Measurements from ENCODE around the gene RFC2. TPM values are rescaled to one million over a fixed set of nuclear protein-coding genes. Genes with fewer than 3 reads are reported as not detected.

Gene RFC2
- total RNA-seq, 2 donors from 2014 or later, result 56.7 to 71.6 TPM

GRCh38 chr7:74248156-74248555 lies 6.0 kb downstream of the RFC2 start:
- no peak overlapping the region for H3K27ac ChIP-seq (ENCODE audit: low read depth, low read length)
- no peaks in the 10 kb centered on the region for H3K4me1 ChIP-seq (ENCODE audit: control insufficient read depth, insufficient read depth, low read length)
- Mint-ChIP-seq H3K36me3 (ENCODE audit: low read depth) (peaks cover 64% of the 10 kb centered on the region), H3K4me1 (peaks cover 2% of the 10 kb centered on the region), H3K4me3 (no peak overlapping the region), H3K9me3 (no peaks in the 10 kb centered on the region), H3K27ac (no peak overlapping the region), H3K27me3 (ENCODE audit: insufficient read depth) (no peaks in the 10 kb centered on the region)
- no peak overlapping the region for H3K4me3 ChIP-seq (ENCODE audit: low read length)
- H3K9me3 ChIP-seq (ENCODE audit: control insufficient read depth, low read length), result no peaks in the 10 kb centered on the region
- no peak for DNase-seq
- WGBS, 2 experiments (ENCODE audit: insufficient coverage in 1 of 2, insufficient read length in 1 of 2), result 84 to 98% methylated on average over 5 to 6 of the region's 6 CpGs
- H3K9ac ChIP-seq (ENCODE audit: extremely low read depth, low read length, poor library complexity, severe bottlenecking), result no peak overlapping the region
- peaks cover 64% of the 10 kb centered on the region for H3K36me3 ChIP-seq (ENCODE audit: control insufficient read depth, insufficient read depth, low read length)
- TF ChIP-seq CTCF (conservative IDR thresholded peaks at IDR 0.05), result no peak
- H3K27me3 ChIP-seq (ENCODE audit: control insufficient read depth, insufficient read depth, low read length, poor library complexity, severe bottlenecking), result no peaks in the 10 kb centered on the region

GRCh38 chr7:74246497-74246896 lies 7.7 kb downstream of the RFC2 start:
- no peaks in the 10 kb centered on the region for H3K27me3 Mint-ChIP-seq (ENCODE audit: insufficient read depth)
- DNase-seq, result no peak
- Histone ChIP-seq H3K4me3 (ENCODE audit: low read length) (no peak overlapping the region), H3K4me1 (ENCODE audit: control insufficient read depth, insufficient read depth, low read length) (no peaks in the 10 kb centered on the region), H3K27me3 (ENCODE audit: control insufficient read depth, insufficient read depth, low read length, poor library complexity, severe bottlenecking) (no peaks in the 10 kb centered on the region), H3K9me3 (ENCODE audit: control insufficient read depth, low read length) (no peaks in the 10 kb centered on the region), H3K36me3 (ENCODE audit: control insufficient read depth, insufficient read depth, low read length) (peaks cover 76% of the 10 kb centered on the region), H3K9ac (ENCODE audit: extremely low read depth, low read length, poor library complexity, severe bottlenecking) (no peak overlapping the region), H3K27ac (ENCODE audit: low read depth, low read length) (no peak overlapping the region)
- WGBS, 2 experiments (ENCODE audit: insufficient coverage in 1 of 2, insufficient read length in 1 of 2), result 92 to 100% methylated on average over 1 to 4 of the region's 4 CpGs
- H3K36me3 Mint-ChIP-seq (ENCODE audit: low read depth), result peaks cover 69% of the 10 kb centered on the region
- H3K9me3 Mint-ChIP-seq, result no peaks in the 10 kb centered on the region
- no peaks in the 10 kb centered on the region for H3K4me1 Mint-ChIP-seq
- H3K4me3 Mint-ChIP-seq, result no peak overlapping the region
- no peak for TF ChIP-seq CTCF (conservative IDR thresholded peaks at IDR 0.05)
- no peak overlapping the region for H3K27ac Mint-ChIP-seq

- H3K9me3 ChIP-seq (ENCODE audit: control insufficient read depth, low read length), result no peaks in the 10 kb centered on the region
- Mint-ChIP-seq H3K4me3 (no peak overlapping the region), H3K36me3 (ENCODE audit: low read depth) (peaks cover 52% of the 10 kb centered on the region), H3K27ac (no peak overlapping the region), H3K9me3 (no peaks in the 10 kb centered on the region), H3K4me1 (no peaks in the 10 kb centered on the region), H3K27me3 (ENCODE audit: insufficient read depth) (no peaks in the 10 kb centered on the region)
- no peak for TF ChIP-seq CTCF (conservative IDR thresholded peaks at IDR 0.05)
- H3K36me3 ChIP-seq (ENCODE audit: control insufficient read depth, insufficient read depth, low read length), result peaks cover 74% of the 10 kb centered on the region
- no peak for DNase-seq
- H3K4me3 ChIP-seq (ENCODE audit: low read length), result no peak overlapping the region
- no peaks in the 10 kb centered on the region for H3K27me3 ChIP-seq (ENCODE audit: control insufficient read depth, insufficient read depth, low read length, poor library complexity, severe bottlenecking)
- no peaks in the 10 kb centered on the region for H3K4me1 ChIP-seq (ENCODE audit: control insufficient read depth, insufficient read depth, low read length)
- WGBS, 2 experiments (ENCODE audit: insufficient coverage in 1 of 2, insufficient read length in 1 of 2), result 89 to 95% methylated on average over 4 to 5 of the region's 6 CpGs
- H3K9ac ChIP-seq (ENCODE audit: extremely low read depth, low read length, poor library complexity, severe bottlenecking), result no peak overlapping the region
- H3K27ac ChIP-seq (ENCODE audit: low read depth, low read length), result no peak overlapping the region
Measured at GRCh38 chr7:74242122-74242443, 12.1 kb downstream of the RFC2 start.

Measured in endodermal cell (in vitro differentiated cells).